GM19452 (cell line): ENCODE measurements around the gene GGNBP2.

Source experiments
- ATAC-seq: cut with Tn5 transposase; IDR thresholded peaks from one replicate; pipeline ENCODE4 v1.9.1; 2021; ENCODE audit not compliant: unreplicated experiment

Gene GGNBP2

GRCh38 chr17:36628576-36628975 is 83.9 kb downstream of the GGNBP2 start:
- no peak for ATAC-seq

GRCh38 chr17:36629252-36629847 is 84.6 kb downstream of the GGNBP2 start:
- ATAC-seq, result no peak

GRCh38 chr17:36629970-36630502 is 85.3 kb downstream of the GGNBP2 start:
- no peak for ATAC-seq

- no peak for ATAC-seq
Measured at GRCh38 chr17:36631022-36631421, 86.3 kb downstream of the GGNBP2 start.

- no peak for ATAC-seq
Measured at GRCh38 chr17:36632916-36633771, 88.4 kb downstream of the GGNBP2 start.
